Cardiac muscle cell (in vitro differentiated cells and primary cell): ENCODE measurements around the gene CHMP4B. TPM values are rescaled to one million over a fixed set of nuclear protein-coding genes. Genes with fewer than 3 reads are reported as not detected.

Source experiments
- DNase-seq, 2 donors: peaks; one replicate each; pipeline versions ENCODE4 v3.0.0 to v3.0.0-alpha.2; 2010 to 2017; ENCODE audit warnings: low read depth in 1 of 2, low spot score in 1 of 2
- H3K27ac ChIP-seq: fragments of 200-600 bp; sonication (generic); 2 replicates; pipeline ENCODE4 v1.5.1; 2016
- H3K27me3 ChIP-seq: fragments of 200-600 bp; sonication (generic); 2 replicates; pipeline ENCODE4 v1.6.0; 2016; ENCODE audit warnings: control low read depth
- H3K36me3 ChIP-seq: fragments of 200-600 bp; sonication (generic); 2 replicates; pipeline ENCODE4 v1.5.1; 2016; ENCODE audit warnings: control low read depth
- H3K4me1 ChIP-seq: fragments of 200-600 bp; sonication (generic); 2 replicates; pipeline ENCODE4 v1.8.1; 2017; ENCODE audit warnings: low read depth, mild to moderate bottlenecking, mixed run types
- H3K4me3 ChIP-seq: fragments of 200-600 bp; sonication (generic); 2 replicates; pipeline ENCODE4 v1.5.1; 2016; ENCODE audit warnings: mild to moderate bottlenecking
- H3K9me3 ChIP-seq: fragments of 200-600 bp; sonication (generic); 2 replicates; pipeline ENCODE4 v1.5.1; 2017; ENCODE audit warnings: low read depth, mild to moderate bottlenecking, control low read depth
- polyA plus RNA-seq: library from polyadenylated mRNA; unstranded; fragments of >200 nt; fragmentation: Nextera tagmentation; extraction: Ambion mirVana; gene quantifications from 2 replicates; pipeline ENCODE4 v1.2.1, GENCODE V29; 2016
- total RNA-seq: library from RNA; depleted of rRNA; stranded (reverse); fragments of >200 nt; gene quantifications from 2 replicates; pipeline ENCODE4 v1.2.3, GENCODE V29; 2016
- TF ChIP-seq, protein P1 (sequence below): IDR thresholded peaks from 2 replicates; pipeline ENCODE4 v1.5.1; 2012; ENCODE audit warnings: low read depth, mild to moderate bottlenecking, low read length

CHMP4B gene
- total and polyA plus RNA-seq, 2 experiments from 2014 or later = 4.6 to 110 TPM

DNA sequence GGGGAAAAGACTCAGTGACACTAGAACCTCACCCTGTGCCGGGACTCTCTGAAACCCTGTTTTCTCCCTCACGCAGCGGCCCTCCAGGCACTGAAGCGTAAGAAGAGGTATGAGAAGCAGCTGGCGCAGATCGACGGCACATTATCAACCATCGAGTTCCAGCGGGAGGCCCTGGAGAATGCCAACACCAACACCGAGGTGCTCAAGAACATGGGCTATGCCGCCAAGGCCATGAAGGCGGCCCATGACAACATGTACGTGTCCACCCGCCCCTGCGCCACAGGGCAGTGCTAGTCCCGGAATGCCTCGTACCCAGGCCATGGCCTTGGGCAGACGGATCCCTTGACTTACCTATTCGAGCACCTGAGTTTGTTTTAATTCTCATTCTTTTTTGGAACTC, 37.2 kb downstream of the CHMP4B start:
- DNase-seq = no peak
- H3K36me3 ChIP-seq = peaks cover 8% of the 10 kb centered on the region
- TF ChIP-seq, protein P1, sequence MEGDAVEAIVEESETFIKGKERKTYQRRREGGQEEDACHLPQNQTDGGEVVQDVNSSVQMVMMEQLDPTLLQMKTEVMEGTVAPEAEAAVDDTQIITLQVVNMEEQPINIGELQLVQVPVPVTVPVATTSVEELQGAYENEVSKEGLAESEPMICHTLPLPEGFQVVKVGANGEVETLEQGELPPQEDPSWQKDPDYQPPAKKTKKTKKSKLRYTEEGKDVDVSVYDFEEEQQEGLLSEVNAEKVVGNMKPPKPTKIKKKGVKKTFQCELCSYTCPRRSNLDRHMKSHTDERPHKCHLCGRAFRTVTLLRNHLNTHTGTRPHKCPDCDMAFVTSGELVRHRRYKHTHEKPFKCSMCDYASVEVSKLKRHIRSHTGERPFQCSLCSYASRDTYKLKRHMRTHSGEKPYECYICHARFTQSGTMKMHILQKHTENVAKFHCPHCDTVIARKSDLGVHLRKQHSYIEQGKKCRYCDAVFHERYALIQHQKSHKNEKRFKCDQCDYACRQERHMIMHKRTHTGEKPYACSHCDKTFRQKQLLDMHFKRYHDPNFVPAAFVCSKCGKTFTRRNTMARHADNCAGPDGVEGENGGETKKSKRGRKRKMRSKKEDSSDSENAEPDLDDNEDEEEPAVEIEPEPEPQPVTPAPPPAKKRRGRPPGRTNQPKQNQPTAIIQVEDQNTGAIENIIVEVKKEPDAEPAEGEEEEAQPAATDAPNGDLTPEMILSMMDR = no peak
- peaks cover 14% of the 10 kb centered on the region for H3K4me1 ChIP-seq
- H3K27ac ChIP-seq = no peak overlapping the region
- no peaks in the 10 kb centered on the region for H3K27me3 ChIP-seq
- H3K9me3 ChIP-seq = no peaks in the 10 kb centered on the region
- H3K4me3 ChIP-seq = no peak overlapping the region

DNA sequence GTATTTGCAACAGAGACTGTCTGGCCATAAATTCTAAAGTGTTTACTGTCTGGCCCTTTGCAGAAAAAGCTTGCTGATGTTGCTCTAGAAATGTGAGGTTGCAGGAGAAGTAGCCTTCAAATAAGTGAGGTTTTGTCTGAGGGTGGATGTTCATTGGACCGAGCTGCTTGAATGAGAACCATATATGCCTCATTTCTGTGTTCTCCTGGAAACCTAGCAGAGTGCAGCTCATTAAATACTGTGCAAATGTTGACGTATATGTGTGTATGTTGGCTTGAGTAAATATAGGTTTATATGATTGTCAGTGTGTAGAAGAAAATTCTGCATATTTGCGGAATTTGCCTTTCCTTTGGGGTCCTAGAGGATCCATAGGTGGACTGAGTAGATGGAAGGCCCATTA, 39.0 kb downstream of the CHMP4B start:
- Histone ChIP-seq H3K4me1 (peaks cover 6% of the 10 kb centered on the region), H3K36me3 (peaks cover 17% of the 10 kb centered on the region), H3K27me3 (no peaks in the 10 kb centered on the region), H3K27ac (no peak overlapping the region), H3K4me3 (no peak overlapping the region), H3K9me3 (no peaks in the 10 kb centered on the region)
- DNase-seq = no peak
- TF ChIP-seq, protein P1 = no peak

DNA sequence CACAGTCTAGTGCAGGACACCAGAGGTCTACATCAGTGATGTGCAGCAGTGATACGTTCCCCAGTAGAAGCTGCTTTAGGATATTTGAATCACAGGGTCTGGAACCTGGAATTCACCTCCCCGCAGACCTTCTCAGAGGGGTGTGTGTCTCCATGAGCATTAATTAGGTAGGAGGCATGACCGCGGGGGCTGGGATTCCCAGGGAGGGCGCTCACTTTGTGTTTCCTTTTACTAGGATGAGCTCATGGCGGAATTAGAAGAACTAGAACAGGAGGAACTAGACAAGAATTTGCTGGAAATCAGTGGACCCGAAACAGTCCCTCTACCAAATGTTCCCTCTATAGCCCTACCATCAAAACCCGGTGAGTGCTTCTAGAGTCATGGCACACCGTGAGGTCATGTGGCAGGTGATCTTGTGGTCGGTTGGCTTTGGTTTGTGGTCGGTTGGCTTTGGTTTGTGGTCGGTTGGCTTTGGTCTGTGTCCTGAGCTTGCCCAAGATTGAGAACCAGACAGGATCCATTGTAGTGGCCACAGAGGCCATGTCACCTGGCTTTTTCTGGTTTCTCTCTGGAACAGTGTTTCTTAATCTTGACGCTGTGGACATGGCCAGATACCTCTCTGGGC, 40.8 kb downstream of the CHMP4B start:
- no peaks in the 10 kb centered on the region for H3K9me3 ChIP-seq
- no peak for DNase-seq
- peaks cover 17% of the 10 kb centered on the region for H3K36me3 ChIP-seq
- H3K27me3 ChIP-seq = no peaks in the 10 kb centered on the region
- H3K4me3 ChIP-seq = no peak overlapping the region
- no peak overlapping the region for H3K27ac ChIP-seq
- H3K4me1 ChIP-seq = no peaks in the 10 kb centered on the region
- TF ChIP-seq, protein P1 = no peak

DNA sequence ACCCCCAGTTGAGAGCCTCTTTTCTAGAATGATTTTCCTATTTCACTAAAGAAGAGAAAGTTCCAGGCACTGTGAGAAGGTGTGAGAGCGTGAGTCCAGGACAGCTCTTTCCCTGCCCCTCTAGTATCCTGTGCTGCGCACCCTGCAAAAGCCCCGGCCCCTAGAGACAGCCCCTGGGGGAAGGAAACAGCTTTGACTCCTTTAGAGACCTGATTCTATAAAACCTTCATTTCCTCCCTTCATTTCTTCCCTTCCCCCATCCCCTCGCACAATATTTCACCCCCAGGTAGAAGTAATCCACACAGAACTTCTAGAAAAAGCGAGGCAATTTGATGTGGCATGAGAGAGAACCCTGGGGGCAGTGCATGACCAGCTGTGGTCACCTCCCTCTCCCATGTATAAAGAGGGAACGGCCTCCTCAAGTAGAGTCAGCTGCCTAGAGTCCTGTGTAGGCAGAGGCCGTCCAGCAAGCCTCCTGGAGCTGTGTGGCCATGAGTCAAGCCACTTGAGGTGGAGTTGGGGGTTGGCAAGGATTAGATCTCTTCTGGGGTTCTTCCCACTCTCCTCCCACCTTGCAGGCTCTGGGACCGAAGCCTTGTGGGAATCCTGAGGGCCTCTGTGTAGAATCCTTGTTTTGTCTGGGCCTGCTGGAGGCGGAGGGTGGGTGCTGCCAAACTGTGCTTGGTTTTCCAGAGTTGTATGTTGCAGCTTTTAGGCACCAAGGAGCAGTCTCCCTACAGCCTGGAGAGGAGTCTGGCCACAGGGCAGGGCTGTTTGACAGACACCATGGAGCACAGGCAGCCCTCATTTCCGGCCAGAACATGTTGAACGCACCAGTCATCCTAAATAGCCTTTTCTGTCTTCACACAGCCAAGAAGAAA, 41.7 kb downstream of the CHMP4B start:
- DNase-seq = no peak
- H3K36me3 ChIP-seq = peaks cover 17% of the 10 kb centered on the region

DNA sequence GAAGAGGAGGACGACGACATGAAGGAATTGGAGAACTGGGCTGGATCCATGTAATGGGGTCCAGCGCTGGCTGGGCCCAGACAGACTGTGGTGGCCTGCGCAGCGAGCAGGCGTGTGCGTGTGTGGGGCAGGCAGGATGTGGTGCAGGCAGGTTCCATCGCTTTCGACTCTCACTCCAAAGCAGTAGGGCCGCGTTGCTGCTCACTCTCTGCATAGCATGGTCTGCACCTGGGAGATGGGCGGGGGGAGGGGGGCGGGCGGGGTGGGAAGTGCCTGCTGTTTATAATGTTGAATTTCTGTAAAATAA, 42.3 kb downstream of the CHMP4B start:
- Histone ChIP-seq H3K27ac (no peak overlapping the region), H3K9me3 (no peaks in the 10 kb centered on the region), H3K4me1 (no peaks in the 10 kb centered on the region), H3K4me3 (no peak overlapping the region), H3K36me3 (peaks cover 17% of the 10 kb centered on the region), H3K27me3 (no peaks in the 10 kb centered on the region)
- no peak for DNase-seq
- TF ChIP-seq, protein P1 = no peak

More for the DNA sequence above, 41.7 kb downstream of the CHMP4B start:
- no peaks in the 10 kb centered on the region for H3K4me1 ChIP-seq
- TF ChIP-seq, protein P1 = no peak
- no peak overlapping the region for H3K27ac ChIP-seq
- H3K27me3 ChIP-seq = no peaks in the 10 kb centered on the region
- no peaks in the 10 kb centered on the region for H3K9me3 ChIP-seq
- no peak overlapping the region for H3K4me3 ChIP-seq
